ENCODE measurements around the gene RNF150.

RNF150 gene

GRCh38 chr4:140876615-140877364 is 256.5 kb downstream of the RNF150 start:
- peak; percentile 77 for ATAC-seq
- no peak for TF ChIP-seq TSHZ2 (CRISPR knock-in tag; IDR thresholded peaks at IDR 0.05)
- no peak for TF ChIP-seq PPARA (CRISPR knock-in tag; IDR thresholded peaks at IDR 0.05; ENCODE audit: borderline replicate concordance)
- TF ChIP-seq ZC3H10 (CRISPR knock-in tag; IDR thresholded peaks at IDR 0.05) = no peak
- TF ChIP-seq GLIS3 (CRISPR knock-in tag; IDR thresholded peaks at IDR 0.05) = no peak
- TF ChIP-seq TOX (CRISPR knock-in tag; IDR thresholded peaks at IDR 0.05; ENCODE audit: borderline replicate concordance) = no peak
- TF ChIP-seq PATZ1 (CRISPR knock-in tag; IDR thresholded peaks at IDR 0.05; ENCODE audit: borderline replicate concordance) = 0 out of 2 replicates have a peak, but pooled peaks have one; percentile 66
- peak; percentile 68 for TF ChIP-seq ISL1 (CRISPR knock-in tag; IDR thresholded peaks at IDR 0.05)
- TF ChIP-seq ARNTL (CRISPR knock-in tag; IDR thresholded peaks at IDR 0.05; ENCODE audit: borderline replicate concordance, low read depth) = no peak
- TF ChIP-seq, protein P1, sequence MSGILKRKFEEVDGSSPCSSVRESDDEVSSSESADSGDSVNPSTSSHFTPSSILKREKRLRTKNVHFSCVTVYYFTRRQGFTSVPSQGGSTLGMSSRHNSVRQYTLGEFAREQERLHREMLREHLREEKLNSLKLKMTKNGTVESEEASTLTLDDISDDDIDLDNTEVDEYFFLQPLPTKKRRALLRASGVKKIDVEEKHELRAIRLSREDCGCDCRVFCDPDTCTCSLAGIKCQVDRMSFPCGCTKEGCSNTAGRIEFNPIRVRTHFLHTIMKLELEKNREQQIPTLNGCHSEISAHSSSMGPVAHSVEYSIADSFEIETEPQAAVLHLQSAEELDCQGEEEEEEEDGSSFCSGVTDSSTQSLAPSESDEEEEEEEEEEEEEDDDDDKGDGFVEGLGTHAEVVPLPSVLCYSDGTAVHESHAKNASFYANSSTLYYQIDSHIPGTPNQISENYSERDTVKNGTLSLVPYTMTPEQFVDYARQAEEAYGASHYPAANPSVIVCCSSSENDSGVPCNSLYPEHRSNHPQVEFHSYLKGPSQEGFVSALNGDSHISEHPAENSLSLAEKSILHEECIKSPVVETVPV (CRISPR knock-in tag; IDR thresholded peaks at IDR 0.05) = no peak

GRCh38 chr4:140875746-140876452 is 257.4 kb downstream of the RNF150 start:
- TF ChIP-seq, protein P1 (CRISPR knock-in tag; IDR thresholded peaks at IDR 0.05) = no peak
- TF ChIP-seq ZNF565 (CRISPR knock-in tag; conservative IDR thresholded peaks at IDR 0.05; ENCODE audit: low read depth) = no peak
- no peak for TF ChIP-seq PPARA (CRISPR knock-in tag; IDR thresholded peaks at IDR 0.05; ENCODE audit: borderline replicate concordance)
- TF ChIP-seq ZC3H10 (CRISPR knock-in tag; IDR thresholded peaks at IDR 0.05) = no peak
- TF ChIP-seq ARNTL (CRISPR knock-in tag; IDR thresholded peaks at IDR 0.05; ENCODE audit: borderline replicate concordance, low read depth) = no peak
- no peak for TF ChIP-seq TOX (CRISPR knock-in tag; IDR thresholded peaks at IDR 0.05; ENCODE audit: borderline replicate concordance)
- no peak for TF ChIP-seq BACH2 (CRISPR knock-in tag; IDR thresholded peaks at IDR 0.05; ENCODE audit: borderline replicate concordance)
- TF ChIP-seq ISL1 (CRISPR knock-in tag; IDR thresholded peaks at IDR 0.05) = no peak
- TF ChIP-seq TSHZ2 (CRISPR knock-in tag; IDR thresholded peaks at IDR 0.05) = no peak
- TF ChIP-seq ZNF70 (CRISPR knock-in tag; IDR thresholded peaks at IDR 0.05) = no peak
- TF ChIP-seq SNAI2 (CRISPR knock-in tag; IDR thresholded peaks at IDR 0.05) = no peak
- no peak for TF ChIP-seq ESRRG (CRISPR knock-in tag; IDR thresholded peaks at IDR 0.05)
- no peak for TF ChIP-seq CREB5 (CRISPR knock-in tag; IDR thresholded peaks at IDR 0.05; ENCODE audit: low read depth)
- TF ChIP-seq ZFP30 (CRISPR knock-in tag; IDR thresholded peaks at IDR 0.05) = no peak
- TF ChIP-seq CSDC2 (CRISPR knock-in tag; IDR thresholded peaks at IDR 0.05) = no peak
- peak; percentile 40 for ATAC-seq

Data from SK-N-SH treated with all-trans-retinoic acid at 6 μM for 48 hours (cell line).